ENCODE measurements around the gene PIAS3. TPM values are rescaled to one million over a fixed set of nuclear protein-coding genes. Genes with fewer than 3 reads are reported as not detected.

Gene PIAS3
- total and polyA plus RNA-seq, 2 donors (not counting 3 experiments of a cell fraction or from before 2014, with no cell fraction given), result 50.1 to 71.8 TPM

GRCh38 chr1:145885738-145886287 lies 26.9 kb upstream of the PIAS3 start, which contains the start of gene ANKRD35:
Gene ANKRD35, minus strand, starts transcription at chr1:145885866. Its CDS starts 108 bp downstream, at chr1:145885758.
- H3K36me3 ChIP-seq (ENCODE audit: control insufficient read depth in 2 of 2, extremely low read depth in 1 of 2, insufficient read depth in 2 of 2, low read length in 2 of 2), result no peaks in the 10 kb centered on the region
- no peaks in the 10 kb centered on the region for H3K79me2 ChIP-seq (ENCODE audit: control insufficient read depth, insufficient read depth, low read length)
- H3K4me1 ChIP-seq (ENCODE audit: control insufficient read depth, extremely low read depth, insufficient read depth, low read length), result peaks cover 23% of the 10 kb centered on the region
- peak within 1 kb of the TSS; percentile 99 for H2AFZ ChIP-seq (ENCODE audit: low read depth, low read length)
- FAIRE-seq (peak; percentile 64), DNase-seq (ENCODE audit: low read depth, low spot score) (peak; percentile 80)
- H3K9me3 ChIP-seq (replicated peaks; ENCODE audit: control insufficient read depth, insufficient read depth, low read length), result no peaks in the 10 kb centered on the region
- H3K27me3 ChIP-seq (ENCODE audit: control insufficient read depth in 2 of 2, insufficient read depth in 2 of 2, low read length in 2 of 2), result no peaks in the 10 kb centered on the region
- TF ChIP-seq EZH2 (IDR thresholded peaks at IDR 0.05; ENCODE audit: borderline replicate concordance, low read depth, low read length, severe bottlenecking), result no peak
- no peak for TF ChIP-seq JUN (IDR thresholded peaks at IDR 0.05; ENCODE audit: borderline replicate concordance, insufficient read depth, insufficient read length, low read depth)
- no peak for TF ChIP-seq POLR2AphosphoS5 (IDR thresholded peaks at IDR 0.05; ENCODE audit: insufficient read depth, low read depth, low read length)
- TF ChIP-seq POLR2A (IDR thresholded peaks at IDR 0.05; ENCODE audit: low read depth, low read length), result no peak
- TF ChIP-seq MYC (IDR thresholded peaks at IDR 0.05; ENCODE audit: low read depth, low read length), result no peak
- TF ChIP-seq CTCF (IDR thresholded peaks at IDR 0.05; ENCODE audit: extremely low read depth in 1 of 2, insufficient read depth in 1 of 2, low read depth in 1 of 2, low read length in 2 of 2), result no peak
- no peak for TF ChIP-seq MAX (IDR thresholded peaks at IDR 0.05; ENCODE audit: insufficient read depth, insufficient read length)
- no peak for TF ChIP-seq GATA2 (IDR thresholded peaks at IDR 0.05; ENCODE audit: insufficient read depth, insufficient read length, low read depth, low read length)
- no peak for TF ChIP-seq FOS (IDR thresholded peaks at IDR 0.05; ENCODE audit: borderline replicate concordance, insufficient read depth, low read length)
- no peaks in the 10 kb centered on the region for H4K20me1 ChIP-seq (replicated peaks; ENCODE audit: control insufficient read depth, extremely low read depth, insufficient read depth, low read length)
- no peaks in the 10 kb centered on the region for H3K9me1 ChIP-seq (replicated peaks; ENCODE audit: control insufficient read depth, extremely low read depth, insufficient read depth, low read length)
- ChIA-PET POLR2A (interaction anchor here (1.0 kb wide), 1 partner anchor 26 kb away, joined by 5 read pairs; no protein-coding TSS in a partner anchor), CTCF (interaction anchor here (1.0 to 8.9 kb wide), 8 partner anchors 10 to 39 kb away, joined by 3 to 152 read pairs (median 12); partner anchors contain the start of genes ITGA10, NUDT17, PEX11B and PIAS3)
- no TSS peak for BruUV-seq (replicated peaks)
- peak within 1 kb of the TSS; percentile 69 for H3K4me2 ChIP-seq (ENCODE audit: insufficient read depth, low read length)
- intact Hi-C loops (cut with micrococcal nuclease), result loop anchor here (1.0 kb wide), 1 partner anchor 27 kb away; the partner anchor contains the start of gene PIAS3
- peak within 1 kb of the TSS; percentile 64 to 94 (median 68) for H3K4me3 ChIP-seq (replicated peaks in 1 of 3; ENCODE audit: insufficient read depth in 1 of 3, low read depth in 1 of 3, low read length in 3 of 3)
- dilution Hi-C loops (cut with MboI; ENCODE audit: extremely low pct_ligation_motif_present, low sequenced_read_pairs), result no loop called here
- peak within 1 kb of the TSS; percentile 26 for H3K9ac ChIP-seq (replicated peaks; ENCODE audit: extremely low read depth, insufficient read depth, low read length)
- no peak within 1 kb of the TSS for H3K27ac ChIP-seq (ENCODE audit: insufficient read depth, low read depth, low read length)
